Activated naive CD4-positive, alpha-beta T cell treated with anti-CD3 and anti-CD28 coated beads for 36 hours (primary cell): Measurements from ENCODE around the gene ZNF772. TPM values are rescaled to one million over a fixed set of nuclear protein-coding genes. Genes with fewer than 3 reads are reported as not detected.
"Not testable (repeated sequence)": the region's sequence is repeated elsewhere in the genome, so short reads cannot be mapped to it uniquely, and the experiment has no call there.

Experiments
- CTCF ChIA-PET: fragments of 350-600 bp; sonication (Branson Sonifier 250); formaldehyde crosslinking; loops from one replicate; lab custom pipeline; 2021; ENCODE audit warnings: antibody characterized with exemption; lab: Charles Lee
- DNase-seq: peaks from one replicate; pipeline ENCODE4 v3.0.0-alpha.2; 2020
- H3K27ac Mint-ChIP-seq: one replicate; pipeline ENCODE4 v1.8.0; 2021; ENCODE audit warnings: mild to moderate bottlenecking, mixed read lengths
- H3K27me3 Mint-ChIP-seq: one replicate; pipeline ENCODE4 v1.8.0; 2021; ENCODE audit warnings: low read depth, mixed read lengths
- H3K36me3 Mint-ChIP-seq: one replicate; pipeline ENCODE4 v1.8.0; 2021; ENCODE audit warnings: low read depth, mixed read lengths
- H3K4me1 Mint-ChIP-seq: one replicate; pipeline ENCODE4 v1.8.0; 2021; ENCODE audit warnings: low read depth, mixed read lengths
- H3K4me3 Mint-ChIP-seq: one replicate; pipeline ENCODE4 v1.8.0; 2021; ENCODE audit warnings: mild to moderate bottlenecking, moderate library complexity, mixed read lengths
- H3K9me3 Mint-ChIP-seq: one replicate; pipeline ENCODE4 v1.8.0; 2021; ENCODE audit warnings: mixed read lengths
- intact Hi-C: fragments of 100-400 bp; cut with micrococcal nuclease; formaldehyde crosslinking; loops from one replicate; pipeline ENCODE4 v1.15.1; 2023
- total RNA-seq, 2 experiments: library from RNA; stranded (reverse); gene quantifications; one replicate each; pipeline ENCODE4 v1.2.3, GENCODE V29; 2021

Gene ZNF772
- 1 to 10 TPM; 6.0 to 8.3 TPM for total RNA-seq

- CTCF ChIA-PET, result interaction anchor here (1.2 kb wide), 1 partner anchor 71 kb away, joined by 3 read pairs; no protein-coding TSS in a partner anchor
- Mint-ChIP-seq H3K27ac (peak within 1 kb of the TSS; percentile 82), H3K36me3 (peaks cover 53% of the 10 kb centered on the region)
These were observed at the start of gene ZNF772 for GRCh38 chr19:57477191-57478008. TSS of gene ZNF772 (minus strand) at chr19:57477566. CDS start at chr19:57477309, 257 bp downstream.

GRCh38 chr19:57518021-57518420, 40.7 kb upstream of the ZNF772 start:
- H3K27ac Mint-ChIP-seq, CTCF ChIA-PET, H3K27me3 Mint-ChIP-seq, H3K4me1 Mint-ChIP-seq, DNase-seq, intact Hi-C loops, H3K4me3 Mint-ChIP-seq: not testable (repeated sequence)
- Mint-ChIP-seq H3K9me3 (peaks cover 54% of the 10 kb centered on the region), H3K36me3 (peaks cover 62% of the 10 kb centered on the region)

More at GRCh38 chr19:57477191-57478008, at the start of gene ZNF772:
- Mint-ChIP-seq H3K4me3 (peak within 1 kb of the TSS; percentile 83), H3K9me3 (peaks cover 56% of the 10 kb centered on the region), H3K4me1 (peaks cover 21% of the 10 kb centered on the region), H3K27me3 (no peaks in the 10 kb centered on the region)
- DNase-seq, result peak; percentile 93
- intact Hi-C loops, result loop anchor here (1.0 to 10.0 kb wide), 10 partner anchors 10 to 1075 kb away; partner anchors contain the start of genes ERVK3-1, ZNF17, ZNF211 and ZNF329

GRCh38 chr19:57515255-57515654, 37.9 kb upstream of the ZNF772 start:
- no peak for DNase-seq
- Mint-ChIP-seq H3K36me3 (peaks cover 68% of the 10 kb centered on the region), H3K27ac (no peak overlapping the region), H3K9me3 (peaks cover 63% of the 10 kb centered on the region), H3K4me1 (no peaks in the 10 kb centered on the region), H3K4me3 (no peak overlapping the region), H3K27me3 (no peaks in the 10 kb centered on the region)
- CTCF ChIA-PET, result no interaction called here
- intact Hi-C loops, result no loop called here

- H3K9me3 Mint-ChIP-seq, result peaks cover 69% of the 10 kb centered on the region
- CTCF ChIA-PET, result no interaction called here
- H3K27me3 Mint-ChIP-seq, result no peaks in the 10 kb centered on the region
- no peak for DNase-seq
- intact Hi-C loops, result no loop called here
- no peak overlapping the region for H3K4me3 Mint-ChIP-seq
- peaks cover 79% of the 10 kb centered on the region for H3K36me3 Mint-ChIP-seq
- no peak overlapping the region for H3K27ac Mint-ChIP-seq
- no peaks in the 10 kb centered on the region for H3K4me1 Mint-ChIP-seq
These were observed 35.5 kb upstream of the ZNF772 start for GRCh38 chr19:57512845-57513244.

GRCh38 chr19:57511484-57511883, 34.1 kb upstream of the ZNF772 start:
- H3K27me3 Mint-ChIP-seq, result no peaks in the 10 kb centered on the region
- peaks cover 67% of the 10 kb centered on the region for H3K9me3 Mint-ChIP-seq
- H3K4me3 Mint-ChIP-seq, result no peak overlapping the region
- DNase-seq, result no peak
- peaks cover 81% of the 10 kb centered on the region for H3K36me3 Mint-ChIP-seq
- H3K4me1 Mint-ChIP-seq, result no peaks in the 10 kb centered on the region
- CTCF ChIA-PET, result no interaction called here
- H3K27ac Mint-ChIP-seq, result no peak overlapping the region
- intact Hi-C loops, result no loop called here

- H3K9me3 Mint-ChIP-seq, result peaks cover 59% of the 10 kb centered on the region
- no peak for DNase-seq
- H3K36me3 Mint-ChIP-seq, result peaks cover 85% of the 10 kb centered on the region
- H3K4me3 Mint-ChIP-seq, result no peak overlapping the region
- CTCF ChIA-PET, result no interaction called here
- intact Hi-C loops, result no loop called here
- H3K27me3 Mint-ChIP-seq, result no peaks in the 10 kb centered on the region
- no peak overlapping the region for H3K27ac Mint-ChIP-seq
- peaks cover 11% of the 10 kb centered on the region for H3K4me1 Mint-ChIP-seq
These were observed 28.8 kb upstream of the ZNF772 start for GRCh38 chr19:57506163-57506562.

- peak overlapping the region; percentile 75 for H3K27ac Mint-ChIP-seq
- CTCF ChIA-PET, intact Hi-C loops, H3K27me3 Mint-ChIP-seq, DNase-seq: not testable (repeated sequence)
- peaks cover 52% of the 10 kb centered on the region for H3K36me3 Mint-ChIP-seq
- H3K9me3 Mint-ChIP-seq, result peaks cover 54% of the 10 kb centered on the region
- H3K4me1 Mint-ChIP-seq, result peaks cover 22% of the 10 kb centered on the region
- peak overlapping the region; percentile 80 for H3K4me3 Mint-ChIP-seq
These were observed 23.0 kb upstream of the ZNF772 start for GRCh38 chr19:57500400-57500799.

- peaks cover 50% of the 10 kb centered on the region for H3K36me3 Mint-ChIP-seq
- CTCF ChIA-PET, H3K27me3 Mint-ChIP-seq: not testable (repeated sequence)
- H3K4me1 Mint-ChIP-seq, result peaks cover 22% of the 10 kb centered on the region
- peak within 1 kb of the TSS; percentile 80 for H3K4me3 Mint-ChIP-seq
- H3K27ac Mint-ChIP-seq, result peak within 1 kb of the TSS; percentile 75
- intact Hi-C loops, result loop anchor here (1.0 to 2.0 kb wide), 3 partner anchors 27 to 89 kb away; partner anchors contain the start of genes ZNF17, ZNF549 and ZNF550
- peaks cover 56% of the 10 kb centered on the region for H3K9me3 Mint-ChIP-seq
- peak; percentile 97 for DNase-seq
These were observed 22.5 kb upstream of the ZNF772 start, which contains the start of gene ZNF773 for GRCh38 chr19:57499680-57500395. TSS of gene ZNF773 (plus strand) at chr19:57499938. CDS start at chr19:57500081, 143 bp downstream.

- CTCF ChIA-PET, H3K27me3 Mint-ChIP-seq, DNase-seq: not testable (repeated sequence)
- Mint-ChIP-seq H3K36me3 (peaks cover 52% of the 10 kb centered on the region), H3K27ac (peak overlapping the region; percentile 48), H3K9me3 (peaks cover 60% of the 10 kb centered on the region), H3K4me1 (peaks cover 22% of the 10 kb centered on the region), H3K4me3 (peak overlapping the region; percentile 80)
- intact Hi-C loops, result loop anchor here (1.0 to 2.0 kb wide), 3 partner anchors 28 to 88 kb away; partner anchors contain the start of genes ZNF17, ZNF549 and ZNF550
These were observed 21.9 kb upstream of the ZNF772 start for GRCh38 chr19:57499332-57499679.

- Mint-ChIP-seq H3K9me3 (peaks cover 20% of the 10 kb centered on the region), H3K36me3 (peaks cover 42% of the 10 kb centered on the region), H3K4me3 (peak overlapping the region; percentile 56), H3K4me1 (peaks cover 11% of the 10 kb centered on the region)
- DNase-seq, H3K27me3 Mint-ChIP-seq, H3K27ac Mint-ChIP-seq, CTCF ChIA-PET: not testable (repeated sequence)
- intact Hi-C loops, result loop anchor here (5.0 kb wide), 1 partner anchor 89 kb away; the partner anchor contains the start of gene ZNF416
These were observed 10.9 kb upstream of the ZNF772 start for GRCh38 chr19:57488299-57488644.

GRCh38 chr19:57487477-57488298, 10.3 kb upstream of the ZNF772 start, which contains the start of gene ZNF419:
TSS of gene ZNF419 (plus strand) at chr19:57487750. CDS start at chr19:57487951, 201 bp downstream.
- CTCF ChIA-PET, H3K27me3 Mint-ChIP-seq: not testable (repeated sequence)
- intact Hi-C loops, result loop anchor here (1.0 to 5.0 kb wide), 3 partner anchors 10 to 90 kb away; partner anchors contain the start of genes ZNF416, ZNF749 and ZNF772
- Mint-ChIP-seq H3K9me3 (peaks cover 15% of the 10 kb centered on the region), H3K4me3 (peak within 1 kb of the TSS; percentile 56), H3K36me3 (peaks cover 36% of the 10 kb centered on the region), H3K4me1 (peaks cover 11% of the 10 kb centered on the region), H3K27ac (peak within 1 kb of the TSS; percentile 74)
- peak; percentile 95 for DNase-seq
